Measurements from ENCODE around the gene KRTAP10-10.
"Not testable (repeated sequence)": the region's sequence is repeated elsewhere in the genome, so short reads cannot be mapped to it uniquely, and the experiment has no call there.

KRTAP10-10 gene

DNA sequence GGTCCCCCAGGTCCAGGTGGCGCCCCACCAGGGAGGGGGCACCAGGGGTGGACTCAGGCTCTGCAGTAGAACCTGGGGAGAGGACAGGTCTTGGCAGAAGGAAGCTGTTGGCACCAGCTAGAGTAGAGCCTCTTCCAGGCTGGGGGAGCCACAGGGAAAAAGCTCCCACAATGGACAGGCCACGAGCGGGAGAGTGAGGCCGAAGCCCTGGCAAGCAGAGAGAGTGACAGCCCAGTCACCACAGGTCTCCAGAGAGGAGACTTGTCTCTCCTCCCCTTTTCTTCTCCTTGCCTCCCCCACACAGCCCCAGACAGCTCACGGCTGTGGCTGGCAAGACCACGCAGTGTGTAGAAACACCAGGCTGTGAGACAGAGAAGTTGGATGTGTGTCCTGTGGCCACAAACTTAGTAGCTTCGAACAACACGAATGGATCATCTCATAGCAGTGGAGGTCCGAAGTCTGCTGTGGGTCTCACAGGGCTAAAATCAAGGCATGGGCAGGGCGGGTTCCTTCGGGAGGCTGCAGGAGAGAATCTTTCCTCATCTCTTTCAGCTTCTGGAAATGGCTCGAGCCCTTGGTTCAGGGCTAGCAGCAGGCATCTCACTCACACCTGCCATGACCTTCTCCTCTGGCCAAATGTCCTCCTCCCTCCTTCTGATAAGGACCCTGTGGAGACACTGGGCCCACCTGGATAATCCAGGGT is 14.0 kb downstream of the KRTAP10-10 start:
- no peak for DNase-seq (ENCODE audit: low read depth in 2 of 2)

DNA sequence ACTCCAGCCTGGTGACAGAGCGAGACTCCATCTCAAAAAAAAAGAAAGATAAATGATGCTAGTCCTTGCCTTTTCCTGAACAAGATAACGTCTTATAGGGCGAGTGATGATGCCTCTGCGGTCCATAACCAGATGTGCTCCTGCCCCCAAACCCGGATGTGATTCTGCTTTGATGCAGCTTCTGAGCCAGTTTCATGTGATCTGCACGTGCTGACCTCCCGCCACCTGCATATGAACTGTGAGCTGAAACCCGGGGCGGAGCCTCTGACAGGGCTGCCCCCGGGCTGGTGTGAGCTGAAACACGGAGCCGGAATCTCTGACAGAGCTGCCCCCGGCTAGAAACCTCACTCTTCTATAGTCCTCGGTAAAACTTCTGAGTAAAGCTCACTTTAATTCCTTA is 16.0 kb downstream of the KRTAP10-10 start:
- no peak for DNase-seq (ENCODE audit: low read depth in 2 of 2)

DNA sequence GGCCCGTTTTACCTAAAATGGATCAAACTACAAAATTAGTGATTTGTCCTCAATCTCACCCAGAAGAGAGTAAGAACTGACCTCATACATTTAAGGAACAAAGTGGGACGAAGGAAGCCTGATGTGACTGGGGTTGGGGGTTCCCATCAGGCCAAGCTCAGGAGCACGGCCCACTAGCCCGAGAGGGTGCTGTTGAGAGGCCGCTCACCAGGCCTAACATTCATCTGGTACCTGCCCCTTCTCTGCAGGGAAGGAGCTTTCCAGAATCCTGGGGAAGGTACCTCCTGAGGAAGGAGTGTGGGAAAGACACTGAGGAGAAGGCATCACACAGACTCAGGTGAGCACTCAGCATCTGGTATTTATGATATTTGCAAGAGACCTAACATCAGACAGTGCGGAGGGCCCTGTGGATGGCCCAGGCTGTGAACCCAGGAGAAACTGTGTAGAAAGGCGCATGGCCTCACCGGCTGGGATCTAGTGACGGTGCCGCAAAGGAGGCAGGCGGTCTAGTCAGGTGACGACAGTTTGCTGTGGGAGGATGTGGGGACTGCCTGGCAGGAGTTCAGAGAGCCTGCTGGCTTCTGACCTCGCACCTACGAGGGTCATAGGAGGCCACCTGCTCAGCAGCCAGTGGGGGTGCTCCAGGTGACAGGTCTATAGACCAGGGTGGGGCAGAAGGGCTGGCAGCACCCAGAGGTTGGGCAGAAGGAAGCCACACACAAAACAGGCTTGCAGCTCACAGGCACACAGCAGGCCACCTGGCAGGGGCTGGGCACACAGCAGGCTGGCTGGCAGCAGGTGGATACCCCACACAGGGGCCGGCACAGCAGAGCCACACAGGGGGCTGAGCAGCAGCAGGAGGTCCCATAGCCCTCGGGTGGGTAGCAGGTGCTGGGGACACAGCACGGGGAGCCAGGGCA is 16.8 kb downstream of the KRTAP10-10 start:
- no peak for DNase-seq (ENCODE audit: low read depth in 2 of 2)

DNA sequence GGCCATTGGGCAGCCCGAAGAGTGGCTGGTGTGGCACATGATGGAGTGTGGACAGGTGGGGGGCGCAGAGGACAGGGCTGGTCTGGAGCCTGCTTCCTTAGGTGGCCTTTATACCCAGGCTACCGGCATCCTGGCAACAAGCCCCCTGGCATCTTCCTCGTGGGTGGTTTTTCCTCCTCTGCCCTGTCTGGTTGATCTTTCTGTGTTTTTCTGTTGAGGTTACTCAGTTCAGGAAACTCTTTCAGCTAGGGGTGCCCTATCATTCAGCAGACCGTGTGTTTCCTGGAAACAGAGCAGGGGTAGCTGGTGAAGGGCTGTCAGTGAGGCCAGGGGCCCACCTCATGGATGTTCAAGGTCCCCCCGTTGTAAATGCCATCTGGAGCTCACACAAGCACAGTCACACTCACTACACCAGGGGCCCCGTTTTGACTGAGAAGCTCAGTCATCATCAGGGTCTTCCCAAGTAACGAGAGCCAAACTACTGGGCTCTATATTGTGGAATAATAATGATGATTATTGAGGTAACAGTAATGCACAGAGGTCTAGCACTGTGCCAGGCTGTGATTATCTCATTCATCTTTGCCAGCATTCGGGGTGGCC is 17.5 kb downstream of the KRTAP10-10 start, which contains the start of gene KRTAP12-4:
KRTAP12-4 (minus strand) TSS at position 84 of the 600 bp plus-strand sequence; CDS start at position 39, 45 bp downstream.
- DNase-seq (ENCODE audit: low read depth in 2 of 2) = no peak

DNA sequence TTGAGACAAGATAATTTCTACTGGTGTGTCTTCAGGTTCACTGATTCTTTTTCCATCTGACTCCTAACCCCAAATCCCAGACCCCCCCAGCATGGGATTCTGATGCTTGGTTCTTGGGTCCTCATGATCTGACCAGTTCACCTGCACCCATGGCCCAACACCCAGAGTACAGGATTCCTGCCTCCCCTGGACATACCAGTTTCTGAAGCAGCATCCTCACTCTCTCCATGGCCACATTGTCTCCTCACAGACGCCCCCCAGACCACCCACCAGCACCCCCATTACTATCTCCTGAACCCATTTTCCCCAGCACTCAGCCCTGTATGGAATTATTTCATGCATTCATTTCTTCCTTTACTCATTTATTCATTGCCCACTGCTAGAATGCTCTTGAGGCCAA is 19.7 kb downstream of the KRTAP10-10 start:
- DNase-seq (ENCODE audit: low read depth in 2 of 2) = no peak

DNA sequence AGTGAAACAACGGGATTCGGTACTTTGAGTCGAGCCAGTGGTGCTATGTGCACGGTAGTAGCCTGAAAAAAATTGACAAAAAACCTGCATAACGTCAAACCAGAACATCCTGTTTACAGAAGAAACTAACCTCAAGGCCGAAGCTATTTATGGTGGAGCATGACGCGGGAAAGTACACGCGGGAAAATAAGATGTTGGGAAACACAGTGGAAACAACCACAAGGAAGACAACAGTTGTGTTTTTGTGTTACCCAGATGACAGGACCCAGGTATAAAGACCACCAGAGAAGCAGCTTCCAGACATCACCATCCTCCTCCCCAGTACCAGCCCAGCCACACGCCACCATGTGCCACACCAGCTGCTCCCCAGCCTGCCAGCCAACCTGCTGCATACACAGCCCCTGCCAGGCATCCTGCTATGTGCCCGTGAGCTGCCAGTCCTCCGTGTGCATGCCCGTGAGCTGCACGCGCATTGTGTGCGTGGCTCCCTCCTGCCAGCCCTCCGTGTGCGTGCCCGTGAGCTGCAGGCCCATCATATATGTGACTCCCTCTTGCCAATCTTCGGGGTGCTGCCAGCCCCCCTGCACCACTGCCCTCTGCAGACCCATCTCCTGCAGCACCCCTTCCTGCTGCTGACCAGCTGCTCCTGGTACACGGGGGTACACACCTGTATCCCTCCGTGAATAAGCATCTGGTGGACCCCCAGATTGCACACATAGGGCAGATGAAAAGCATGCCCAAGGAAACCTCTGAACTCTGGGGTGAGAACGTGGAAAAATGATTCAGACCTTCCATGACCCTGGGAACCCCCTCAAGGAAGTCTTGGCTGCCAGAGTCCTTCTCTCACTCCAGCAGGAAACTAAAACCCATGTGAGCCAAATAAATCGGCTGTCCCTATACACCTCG is 20.7 kb downstream of the KRTAP10-10 start, which contains the start of gene KRTAP12-3:
KRTAP12-3 (plus strand) TSS at position 298 of the 906 bp plus-strand sequence; CDS start at position 346, 48 bp downstream.
- DNase-seq (ENCODE audit: low read depth in 2 of 2) = no peak

DNA sequence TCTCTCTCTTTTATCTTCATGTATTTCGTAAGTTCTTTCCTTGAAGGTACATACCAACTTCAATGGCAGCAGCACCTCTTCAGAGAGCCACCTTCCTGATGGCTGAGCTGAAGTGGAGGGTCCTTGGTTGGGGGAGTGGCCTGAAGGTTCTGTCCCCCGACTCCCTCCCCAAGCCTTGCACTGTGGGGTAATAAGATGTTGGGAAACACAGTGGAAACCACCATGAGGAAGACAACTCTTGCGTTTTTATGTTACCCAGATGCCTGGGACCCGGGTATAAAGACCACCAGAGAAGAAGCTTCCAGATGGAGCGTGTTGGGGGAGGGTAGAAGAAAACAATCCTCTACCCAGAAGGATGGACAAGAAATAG is 21.4 kb downstream of the KRTAP10-10 start:
- DNase-seq (ENCODE audit: low read depth in 2 of 2) = no peak

DNA sequence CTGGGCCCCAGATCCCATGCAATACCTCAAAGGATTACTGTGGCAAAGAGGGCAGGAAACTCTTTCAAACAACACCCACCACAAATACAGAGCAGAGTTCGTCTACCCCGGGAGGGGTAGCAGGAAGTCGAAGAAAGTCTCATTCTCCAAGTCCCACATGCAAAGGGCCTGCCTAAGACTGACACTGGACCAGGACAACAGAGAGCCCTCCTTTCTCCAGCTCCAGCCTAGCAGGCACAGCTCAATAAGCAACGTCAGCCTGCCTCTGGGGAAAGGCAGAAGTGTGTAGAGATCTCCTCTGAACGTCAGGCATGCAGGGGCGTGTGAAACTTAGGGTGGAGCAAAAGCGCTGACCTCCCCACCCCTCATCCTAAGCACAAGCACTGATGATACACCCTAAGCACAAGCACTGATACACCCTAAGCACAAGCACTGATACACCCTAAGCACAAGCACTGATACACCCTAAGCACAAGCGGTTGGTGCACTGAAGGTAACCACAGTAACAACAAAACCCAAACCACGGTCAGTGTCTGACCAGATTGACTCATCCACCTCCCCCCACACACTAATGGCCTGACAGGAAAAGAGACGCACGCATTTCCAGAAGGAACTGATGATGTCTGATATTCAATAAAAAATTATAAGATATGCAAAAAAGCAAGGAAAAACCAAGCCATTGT is 21.9 kb downstream of the KRTAP10-10 start:
- DNase-seq (ENCODE audit: low read depth in 2 of 2) = no peak

DNA sequence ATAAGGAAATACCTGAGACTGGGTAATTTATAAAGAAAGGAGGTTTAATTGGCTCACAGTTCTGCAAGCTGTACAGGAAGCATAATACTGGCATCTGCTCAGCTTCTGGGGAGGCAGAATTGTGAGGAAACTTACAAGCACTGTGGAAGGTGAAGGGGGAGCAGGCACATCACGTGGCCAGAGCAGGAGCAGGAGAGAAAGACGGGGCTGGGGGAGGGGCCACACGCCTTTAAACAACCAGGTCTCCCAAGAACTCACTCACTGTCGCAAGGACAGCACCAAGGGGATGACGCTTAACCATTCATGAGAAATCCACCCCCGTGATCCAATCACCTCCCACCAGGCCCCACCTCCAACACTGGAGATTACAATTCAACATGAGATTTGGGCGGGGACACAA is 24.4 kb downstream of the KRTAP10-10 start:
- not testable (repeated sequence) for DNase-seq (ENCODE audit: low read depth in 2 of 2)

DNA sequence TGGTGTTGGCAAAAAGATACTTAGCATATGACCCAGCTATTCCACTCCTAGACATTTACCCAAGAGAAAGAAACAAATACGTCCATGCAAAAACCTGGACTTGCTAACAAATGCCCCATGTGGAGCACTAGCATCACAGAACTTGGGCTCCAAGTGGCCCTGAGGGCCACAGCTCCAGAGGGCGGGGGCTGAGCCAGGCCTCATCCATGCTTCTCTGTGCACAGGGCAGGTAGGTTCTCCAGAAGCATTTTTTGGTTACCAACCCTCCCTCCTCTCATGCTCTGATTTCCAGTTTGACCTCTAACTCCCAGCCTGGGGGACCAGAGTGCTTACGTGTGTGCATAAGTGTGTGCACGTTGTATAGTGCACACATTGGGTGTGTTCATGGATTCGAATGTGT is 27.5 kb downstream of the KRTAP10-10 start:
- no peak for DNase-seq (ENCODE audit: low read depth in 2 of 2)

DNA sequence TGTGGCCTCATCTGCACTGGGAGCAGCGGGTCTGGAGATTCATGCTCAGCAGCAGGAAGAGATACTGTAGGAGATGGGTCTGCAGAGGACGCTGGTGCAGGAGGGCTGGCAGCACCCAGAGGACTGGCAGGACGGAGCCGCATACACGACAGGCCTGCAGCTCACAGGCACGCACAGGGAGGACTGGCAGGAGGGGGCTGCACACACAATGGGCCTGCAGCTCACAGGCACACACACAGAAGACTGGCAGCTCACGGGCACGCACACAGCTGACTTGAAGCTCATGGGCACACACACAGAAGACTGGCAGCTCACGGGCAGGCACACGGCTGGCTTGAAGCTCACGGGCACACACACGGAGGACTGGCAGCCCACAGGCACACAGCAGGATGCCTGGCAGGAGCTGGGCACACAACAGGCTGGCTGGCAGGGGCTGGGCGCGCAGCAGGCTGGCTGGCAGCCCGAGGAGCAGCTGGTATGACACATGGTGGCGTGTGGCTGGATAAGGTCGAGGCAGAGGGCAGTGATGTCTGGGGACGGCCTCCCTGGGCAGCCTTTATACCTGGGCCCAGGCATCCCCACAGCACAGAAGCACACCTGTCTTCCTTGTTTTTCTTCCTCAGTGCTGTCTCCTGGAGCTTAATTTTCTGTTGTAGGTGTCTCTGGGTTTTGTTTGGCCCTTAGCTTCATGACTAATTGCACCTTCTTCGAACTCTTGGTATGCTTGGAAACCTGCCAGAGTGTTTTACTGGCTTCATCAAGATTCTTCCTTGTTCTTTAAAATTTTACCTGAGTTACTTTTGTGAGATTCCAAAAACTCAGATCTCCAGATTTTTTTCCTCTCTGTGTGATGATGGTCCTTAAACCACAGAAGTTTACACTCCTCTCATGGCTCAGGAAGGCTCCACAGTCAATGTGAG is 29.5 kb downstream of the KRTAP10-10 start, which contains the start of gene KRTAP12-2:
KRTAP12-2 (minus strand) TSS at position 527 of the 920 bp plus-strand sequence; CDS start at position 486, 41 bp downstream.
- DNase-seq (ENCODE audit: low read depth in 2 of 2) = no peak

DNA sequence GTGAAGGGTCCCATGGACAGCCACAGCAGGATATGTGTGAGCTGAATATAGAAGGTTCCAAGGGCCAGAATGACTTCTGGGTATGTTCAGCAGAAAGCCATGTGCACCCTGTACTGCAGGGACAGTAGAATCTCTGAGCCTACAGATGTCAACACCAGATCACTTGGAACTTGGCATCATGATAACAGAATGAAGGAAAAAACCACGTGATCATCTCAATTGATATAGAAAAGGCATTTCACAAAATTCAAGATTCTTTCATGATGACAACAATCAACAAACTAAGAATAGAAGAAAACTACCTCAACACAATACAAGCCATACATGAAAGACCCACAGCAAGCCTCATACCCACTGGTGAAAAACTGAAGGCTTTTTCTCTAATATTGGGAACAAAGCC is 30.5 kb downstream of the KRTAP10-10 start:
- DNase-seq (ENCODE audit: low read depth in 2 of 2) = no peak

DNA sequence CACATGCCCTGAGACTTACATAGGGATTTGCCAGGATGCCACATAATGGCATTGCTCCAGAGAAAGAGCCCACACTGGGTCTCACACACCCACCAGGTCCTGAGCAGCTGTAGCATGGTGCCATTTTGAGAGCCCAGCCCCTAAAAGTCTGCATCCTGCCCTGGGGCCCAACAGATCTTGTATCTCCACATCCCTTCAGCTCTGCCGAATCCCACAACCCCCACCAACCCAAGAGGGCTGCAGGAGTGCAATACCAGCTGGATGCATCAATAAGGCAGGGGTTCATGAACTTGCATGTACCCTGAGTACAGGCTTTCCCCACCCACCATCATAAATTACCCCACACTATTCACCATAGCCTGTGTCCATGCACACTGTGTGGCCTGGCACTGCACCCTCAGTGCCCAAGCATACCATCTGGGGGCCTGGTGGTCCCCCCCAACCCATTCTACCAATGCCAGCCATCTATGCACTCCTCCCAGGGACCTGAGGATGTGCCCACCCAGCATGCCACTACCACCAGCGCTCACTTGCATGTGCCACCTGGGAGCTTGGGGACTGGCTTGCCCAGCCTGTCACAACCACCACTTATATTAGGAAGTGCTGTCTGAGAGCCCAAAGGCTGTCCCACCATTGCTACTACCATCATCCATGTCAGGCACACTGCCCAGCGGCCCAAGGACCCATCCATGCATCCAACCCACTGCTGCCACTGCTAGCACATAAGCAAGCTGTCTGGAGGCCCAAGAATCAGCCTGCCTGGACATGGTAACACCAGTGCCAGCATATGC is 33.7 kb downstream of the KRTAP10-10 start:
- no peak for DNase-seq (ENCODE audit: low read depth in 2 of 2)

DNA sequence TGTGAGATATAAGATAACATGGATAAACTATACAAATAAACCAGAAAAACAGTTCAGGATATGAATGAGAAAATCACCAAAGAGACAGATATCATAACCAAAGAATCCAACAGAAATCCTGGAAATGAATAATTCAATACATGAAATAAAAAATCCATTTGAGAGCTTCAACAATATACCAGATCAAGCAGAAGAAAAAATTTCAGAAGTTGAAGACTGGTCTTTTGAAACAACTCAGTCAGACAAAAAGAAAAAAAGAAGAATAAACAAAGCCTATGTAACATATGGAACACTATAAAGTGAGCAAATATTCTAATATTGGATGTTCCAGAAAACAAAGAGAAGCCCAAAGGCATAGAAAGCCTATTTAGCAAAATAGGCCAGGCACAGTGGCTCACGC is 34.8 kb downstream of the KRTAP10-10 start:
- DNase-seq (ENCODE audit: low read depth in 2 of 2) = no peak

DNA sequence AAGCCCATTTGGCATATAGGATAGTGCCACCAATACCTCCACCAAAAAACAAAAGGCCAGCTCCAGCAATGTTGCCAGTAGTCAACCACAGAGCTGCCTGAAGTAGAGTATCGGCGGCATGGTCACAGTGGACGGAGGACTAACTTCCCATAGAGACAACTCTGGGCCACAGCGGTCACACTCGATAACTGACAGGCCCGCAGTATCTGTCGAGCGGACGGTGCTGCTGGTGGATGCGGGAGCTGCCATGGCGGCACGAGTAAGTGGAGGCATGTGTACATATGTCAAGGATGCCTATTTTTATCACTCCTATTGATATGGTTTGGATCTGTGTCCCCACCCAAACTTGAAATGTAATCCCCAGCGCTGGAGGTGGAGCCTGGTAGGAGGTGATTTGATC is 40.7 kb downstream of the KRTAP10-10 start:
- DNase-seq (ENCODE audit: low read depth in 2 of 2) = no peak

DNA sequence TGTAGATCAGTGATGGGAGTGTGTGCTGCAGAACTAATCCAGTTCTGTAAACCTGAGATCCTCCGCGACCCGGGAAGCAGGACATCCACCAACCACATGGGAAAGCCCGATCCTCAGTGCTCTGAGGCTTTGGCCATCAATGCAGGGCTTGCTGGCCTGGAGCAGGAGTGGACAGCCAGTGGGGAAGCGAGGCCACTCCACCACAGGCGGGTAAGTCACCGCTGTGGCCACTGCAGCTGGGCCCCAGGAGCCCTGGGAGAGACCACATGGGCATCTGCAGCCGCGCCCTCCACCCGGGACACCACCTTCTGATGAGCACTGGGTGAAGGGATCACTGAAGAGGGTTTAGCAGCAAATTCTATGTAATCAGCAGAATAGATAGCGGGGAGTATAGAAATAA is 44.0 kb downstream of the KRTAP10-10 start:
- no peak for DNase-seq (ENCODE audit: low read depth in 2 of 2)

DNA sequence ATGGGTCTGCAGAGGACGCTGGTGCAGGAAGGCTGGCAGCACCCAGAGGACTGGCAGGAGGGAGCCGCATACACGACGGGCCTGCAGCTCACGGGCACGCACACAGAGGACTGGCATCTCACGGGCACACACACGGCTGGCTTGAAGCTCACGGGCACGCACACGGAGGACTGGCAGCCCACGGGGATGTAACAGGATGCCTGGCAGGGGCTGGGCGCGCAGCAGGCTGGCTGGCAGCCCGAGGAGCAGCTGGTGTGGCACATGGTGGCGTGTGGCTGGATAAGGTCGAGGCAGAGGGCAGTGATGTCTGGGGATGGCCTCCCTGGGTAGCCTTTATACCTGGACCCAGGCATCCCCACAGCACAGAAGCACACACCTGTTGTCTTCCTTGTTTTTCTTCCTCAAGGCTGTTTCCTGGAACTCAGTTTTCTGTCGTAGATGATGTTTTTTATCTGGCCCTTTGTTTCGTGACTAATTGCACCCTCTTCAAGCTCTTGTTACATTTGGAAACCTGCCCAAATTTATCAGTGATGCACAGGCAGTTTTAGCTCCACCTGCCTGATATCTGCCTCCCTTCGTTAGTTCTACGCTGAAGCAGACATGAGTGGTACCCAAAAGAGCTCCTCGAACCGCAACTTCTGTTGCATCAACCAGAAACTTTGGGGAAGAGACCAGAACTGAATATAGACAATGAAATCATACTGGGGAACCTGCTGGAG is 44.9 kb downstream of the KRTAP10-10 start, which contains the start of gene KRTAP12-1:
KRTAP12-1 (minus strand) TSS at position 303 of the 719 bp plus-strand sequence; CDS start at position 263, 40 bp downstream.
- DNase-seq (ENCODE audit: low read depth in 2 of 2) = no peak

All from stimulated activated CD4-positive, alpha-beta T cell treated with anti-CD3 and anti-CD28 coated beads, Interleukin-1b, Interleukin-23, amount 100 ng/mL, for 4 hours (primary cell).